IPS-20b (cell line): Measurements from ENCODE around the gene MOB3B.

ENCODE experiments used
- H3K27ac ChIP-seq: one replicate; pipeline ENCODE4 v1.5.1; 2013; ENCODE audit warnings: low read length
- H3K27me3 ChIP-seq: 2 replicates; pipeline ENCODE4 v1.6.1; 2013; ENCODE audit warnings: mild to moderate bottlenecking, low read length, inconsistent platforms; ENCODE audit not compliant: insufficient read depth
- H3K36me3 ChIP-seq: 2 replicates; pipeline ENCODE4 v1.6.1; 2013; ENCODE audit warnings: low read depth, mild to moderate bottlenecking, inconsistent platforms, low read length, moderate library complexity; ENCODE audit not compliant: insufficient read depth
- H3K4me1 ChIP-seq: 2 replicates; pipeline ENCODE4 v1.6.1; 2013; ENCODE audit warnings: mild to moderate bottlenecking, control low read depth, inconsistent platforms, low read length, moderate library complexity; ENCODE audit not compliant: insufficient read depth
- H3K4me3 ChIP-seq: 2 replicates; pipeline ENCODE4 v1.5.1; 2013; ENCODE audit warnings: mild to moderate bottlenecking, low read length, inconsistent platforms
- H3K9ac ChIP-seq: 2 replicates; pipeline ENCODE4 v1.6.1; 2013; ENCODE audit warnings: low read depth, mild to moderate bottlenecking, inconsistent platforms, low read length, moderate library complexity
- H3K9me3 ChIP-seq: 2 replicates; pipeline ENCODE4 v1.6.1; 2013; ENCODE audit warnings: mild to moderate bottlenecking, low read depth, low read length, inconsistent platforms; ENCODE audit not compliant: insufficient read depth

The MOB3B gene

GRCh38 chr9:27276193-27277030, 253.2 kb downstream of the MOB3B start:
- no peaks in the 10 kb centered on the region for H3K36me3 ChIP-seq
- H3K4me3 ChIP-seq, result no peak overlapping the region
- H3K9ac ChIP-seq, result no peak overlapping the region
- no peaks in the 10 kb centered on the region for H3K9me3 ChIP-seq
- no peak overlapping the region for H3K27ac ChIP-seq
- no peaks in the 10 kb centered on the region for H3K27me3 ChIP-seq
- 0 out of 2 replicates have a peak, but pooled peaks cover 5% of the 10 kb centered on the region for H3K4me1 ChIP-seq
